ENCODE data around the gene UBQLN4.
"Not testable (repeated sequence)": the region's sequence is repeated elsewhere in the genome, so short reads cannot be mapped to it uniquely, and the experiment has no call there.

Gene UBQLN4

DNA sequence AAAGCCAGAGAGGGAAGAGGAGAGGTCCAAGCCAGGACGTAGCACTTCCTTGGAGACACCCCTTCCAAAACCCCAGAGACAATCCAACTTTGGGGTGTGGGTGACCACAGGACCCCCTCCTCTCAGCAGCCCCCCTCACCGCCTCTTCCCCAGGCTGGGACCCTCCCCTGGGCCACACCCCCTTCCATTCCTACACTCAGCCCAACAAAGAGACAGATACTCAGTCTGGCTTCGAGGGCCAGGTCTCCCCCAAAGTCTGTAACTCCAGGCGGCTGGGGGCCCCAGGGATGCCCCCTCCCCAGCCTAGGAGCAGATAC lies 27.2 kb upstream of the UBQLN4 start:
- FAIRE-seq = no peak

DNA sequence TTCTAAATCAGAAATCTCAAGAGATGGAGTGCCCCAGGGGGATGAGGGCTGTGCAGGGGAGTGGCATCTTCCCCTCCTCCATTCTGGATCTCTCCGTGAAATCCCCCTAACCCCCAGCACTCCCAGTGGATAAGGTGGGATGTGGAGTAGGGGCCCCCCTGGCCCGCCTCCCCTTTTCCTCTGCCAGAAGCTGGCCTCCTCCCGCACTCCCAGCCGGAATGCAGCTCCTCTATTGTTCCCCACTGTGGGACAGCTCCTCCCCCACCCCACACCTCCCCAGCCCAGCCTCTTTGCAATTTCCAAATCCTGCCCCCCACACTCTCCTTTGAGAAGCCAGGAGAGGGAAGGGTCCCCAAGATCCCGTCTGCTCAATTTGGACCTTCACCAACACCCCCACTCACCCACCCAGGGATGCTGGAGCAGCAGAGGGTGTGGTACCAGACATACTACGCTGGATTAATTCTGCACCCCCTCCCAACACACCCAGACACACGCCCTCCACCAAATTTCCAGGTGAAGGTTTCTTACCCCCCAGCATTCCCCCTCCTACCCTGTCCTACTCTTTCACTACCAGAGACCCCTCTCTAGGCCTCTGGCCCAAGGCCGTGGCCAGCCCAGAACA lies 26.8 kb upstream of the UBQLN4 start:
- no peak for FAIRE-seq

DNA sequence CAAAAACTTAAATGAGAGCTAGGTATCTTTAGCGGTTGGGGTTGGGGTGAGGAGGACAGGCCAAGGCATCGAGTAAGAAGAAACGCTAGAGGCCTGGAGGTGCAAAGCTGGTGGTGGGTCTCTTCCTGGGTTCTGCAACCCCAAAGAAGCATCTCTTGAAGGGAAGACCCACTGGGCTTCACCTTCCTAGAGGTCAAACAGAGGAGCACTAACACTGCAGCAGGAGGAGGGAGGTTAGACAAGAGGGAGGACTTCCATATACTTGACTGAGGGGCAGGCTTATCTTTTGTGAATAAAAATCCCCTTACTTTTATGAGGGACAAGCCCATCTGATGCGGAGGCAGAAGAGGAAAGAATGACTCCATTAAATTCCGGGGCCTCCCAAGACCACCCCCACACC lies 26.2 kb upstream of the UBQLN4 start:
- FAIRE-seq = no peak

DNA sequence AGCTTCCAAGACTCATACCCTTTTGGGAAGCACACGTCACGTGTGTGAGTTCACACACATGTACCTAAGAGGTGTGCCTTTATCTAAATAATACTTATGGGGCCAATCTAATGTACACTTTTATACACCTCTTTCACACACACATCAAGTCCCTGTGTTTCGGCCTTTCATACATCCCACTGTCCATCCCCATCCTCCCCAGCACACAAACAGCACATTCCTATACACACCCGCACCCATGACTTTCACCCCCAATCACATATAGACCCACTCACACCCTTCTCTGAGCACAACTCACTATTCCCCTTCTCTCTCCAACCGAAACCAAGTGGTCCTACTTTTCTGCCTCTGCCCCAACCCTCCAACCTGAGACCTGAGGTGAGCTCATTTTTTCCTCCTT lies 25.1 kb upstream of the UBQLN4 start:
- no peak for FAIRE-seq

DNA sequence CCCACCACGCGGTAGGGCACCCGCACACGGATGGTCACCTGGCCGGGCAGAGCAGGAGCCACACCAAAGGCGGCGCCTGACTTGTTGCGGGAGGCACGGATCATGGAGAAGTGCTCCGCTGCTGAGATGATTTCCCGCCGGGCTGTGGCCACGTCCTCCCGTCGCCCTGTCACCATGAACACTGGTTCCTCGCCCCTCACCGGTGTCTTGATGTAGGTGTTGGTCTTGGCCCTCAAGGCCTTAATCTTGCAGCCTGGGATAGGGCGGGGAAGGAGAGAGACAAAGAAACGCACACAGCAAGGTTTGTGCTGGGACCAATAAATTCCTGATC lies 23.8 kb upstream of the UBQLN4 start:
- no peak for FAIRE-seq

DNA sequence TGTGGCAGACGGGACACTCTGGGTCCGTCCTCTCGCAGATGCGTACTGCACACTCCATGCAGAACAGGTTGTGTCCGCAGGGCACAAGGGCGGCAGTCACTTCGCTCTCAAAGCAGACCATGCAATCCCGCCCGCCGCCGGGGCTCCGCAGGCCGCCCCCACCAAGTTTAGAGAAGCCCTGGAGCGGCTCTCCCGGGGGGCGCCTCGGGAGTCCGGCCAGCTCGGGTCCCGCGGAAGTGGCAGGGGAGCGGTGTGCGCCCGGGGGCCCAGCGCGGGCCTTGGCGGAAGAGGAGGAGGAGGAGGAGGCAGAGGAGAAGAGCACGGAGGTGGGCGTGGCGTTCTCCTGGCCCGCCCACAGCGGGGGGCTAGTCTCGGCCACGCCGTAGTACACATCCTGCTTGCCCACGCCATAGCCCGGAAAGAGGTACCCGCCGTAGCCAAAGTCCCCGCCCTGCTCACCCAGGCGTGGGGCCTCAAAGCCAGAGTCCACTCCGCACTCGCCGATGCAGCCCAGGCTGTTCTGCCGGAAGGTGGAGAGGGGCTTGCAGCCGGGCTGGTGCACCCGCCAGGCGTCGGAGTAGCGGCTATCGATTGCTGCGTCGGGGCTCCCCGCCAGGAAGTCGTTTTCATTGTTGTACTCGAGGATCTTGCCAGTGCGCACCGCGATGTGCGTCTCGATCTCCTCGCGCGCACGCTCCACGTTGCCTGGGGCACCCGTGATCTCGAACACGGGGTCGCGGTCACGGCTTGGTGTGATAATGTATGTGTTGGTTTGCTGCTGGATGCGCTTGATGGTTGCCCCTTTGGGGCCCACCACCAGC lies 23.2 kb upstream of the UBQLN4 start:
- no peak for FAIRE-seq

DNA sequence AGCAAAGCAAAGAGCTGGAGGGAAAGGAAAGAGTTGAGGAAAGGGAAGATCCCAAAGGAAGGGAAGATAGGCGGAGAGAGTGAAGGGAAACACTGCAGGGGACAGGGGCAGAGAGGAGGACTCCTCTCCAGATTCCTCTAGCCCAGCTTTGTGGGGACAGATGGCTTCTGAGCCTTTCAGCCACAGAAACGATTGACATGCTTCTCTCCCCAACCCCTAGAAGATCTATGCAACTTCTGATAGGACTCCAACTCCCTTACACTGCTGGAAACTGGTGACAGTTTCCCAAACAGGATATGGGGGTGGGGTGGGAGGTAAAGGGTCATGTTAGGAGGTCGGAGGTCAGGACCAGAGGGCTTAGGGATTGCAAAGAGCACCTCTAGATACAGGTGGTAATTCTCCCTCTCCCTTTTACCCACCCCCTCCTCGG lies 22.2 kb upstream of the UBQLN4 start:
- no peak for FAIRE-seq

DNA sequence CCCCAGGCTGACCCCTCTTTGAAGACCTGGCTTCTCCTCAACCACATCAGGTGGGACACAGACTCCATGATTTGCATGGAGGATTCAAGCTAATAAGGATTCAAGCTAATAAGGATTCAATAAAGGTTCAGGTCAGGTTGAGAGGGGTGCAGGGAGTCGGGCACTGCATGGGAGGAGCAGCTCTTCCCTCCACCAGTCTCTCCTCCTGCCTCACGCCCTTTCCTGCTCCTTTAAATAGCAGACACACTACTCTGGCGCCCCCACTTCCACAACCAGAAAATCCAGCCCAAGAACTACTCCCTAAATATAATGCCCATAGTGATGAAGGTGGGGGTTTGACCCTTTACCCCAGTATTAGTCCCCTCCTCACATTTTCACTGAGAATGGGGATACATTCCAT lies 21.6 kb upstream of the UBQLN4 start:
- FAIRE-seq = no peak

DNA sequence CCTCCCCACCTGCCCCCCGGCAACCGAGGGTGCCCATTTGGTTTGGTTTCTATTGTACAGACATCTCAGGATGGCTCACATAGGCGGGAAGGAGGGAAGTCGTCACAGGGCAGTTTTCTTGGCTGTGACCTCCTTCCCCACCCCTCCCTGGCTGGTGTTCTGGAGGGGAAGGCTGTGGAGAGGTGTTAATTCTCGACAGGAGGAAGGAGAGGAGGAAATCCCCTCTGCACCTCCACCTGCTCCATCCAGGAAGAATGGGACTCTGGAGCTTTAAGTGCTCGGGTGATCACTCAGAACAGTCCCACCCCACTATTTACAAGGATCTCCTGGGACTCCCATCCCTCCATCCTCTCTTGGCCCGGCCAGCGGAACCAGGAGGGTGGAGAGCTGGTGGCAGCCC lies 21.1 kb upstream of the UBQLN4 start:
- no peak for FAIRE-seq

DNA sequence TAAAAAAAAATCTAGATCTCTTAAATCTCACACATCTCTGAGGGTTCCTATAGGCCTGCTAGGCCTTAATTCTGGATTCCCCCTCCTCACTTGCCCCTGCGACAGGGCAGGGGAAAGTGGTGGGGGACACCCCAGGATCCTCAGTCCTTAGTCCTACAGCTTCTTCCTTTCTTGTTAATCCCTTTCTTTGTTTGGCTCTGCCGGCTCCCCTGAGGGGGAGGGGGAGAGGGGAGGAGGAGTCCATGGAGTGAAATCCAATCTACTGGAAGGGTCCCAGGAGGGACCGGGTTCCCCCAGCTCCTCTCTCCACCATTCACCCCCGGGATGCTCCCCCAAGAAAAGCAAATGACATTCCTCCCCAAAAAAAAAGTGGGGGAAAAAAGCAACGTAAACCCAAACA lies 20.1 kb upstream of the UBQLN4 start:
- FAIRE-seq = no peak

DNA sequence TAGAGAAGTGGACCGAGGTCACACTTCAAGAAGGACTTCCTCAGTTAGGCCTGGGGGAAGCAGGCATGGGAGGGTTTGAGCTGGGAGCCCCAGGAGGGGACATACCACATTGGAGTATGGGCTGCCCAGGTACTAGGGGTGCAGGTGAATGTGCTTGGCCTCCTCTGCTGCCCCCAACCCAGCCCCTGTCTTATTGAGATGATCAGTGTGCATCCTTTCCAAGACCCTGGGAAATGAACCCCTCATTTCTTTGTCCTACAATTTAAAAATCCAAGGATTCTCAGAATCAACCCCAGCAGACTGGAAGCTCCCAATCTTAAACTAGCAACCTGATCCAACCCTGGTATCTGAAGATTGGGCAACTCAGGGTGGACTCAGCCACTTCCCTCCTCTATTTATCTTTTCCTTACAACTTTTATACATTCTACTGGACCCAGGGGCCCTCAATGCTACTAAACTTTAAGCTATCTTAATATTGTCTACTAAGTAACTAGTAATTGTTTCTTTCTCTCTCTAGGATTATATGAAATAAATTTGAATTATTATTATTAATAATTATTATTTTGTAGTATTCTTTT lies 19.6 kb upstream of the UBQLN4 start:
- peak; percentile 19 for FAIRE-seq

DNA sequence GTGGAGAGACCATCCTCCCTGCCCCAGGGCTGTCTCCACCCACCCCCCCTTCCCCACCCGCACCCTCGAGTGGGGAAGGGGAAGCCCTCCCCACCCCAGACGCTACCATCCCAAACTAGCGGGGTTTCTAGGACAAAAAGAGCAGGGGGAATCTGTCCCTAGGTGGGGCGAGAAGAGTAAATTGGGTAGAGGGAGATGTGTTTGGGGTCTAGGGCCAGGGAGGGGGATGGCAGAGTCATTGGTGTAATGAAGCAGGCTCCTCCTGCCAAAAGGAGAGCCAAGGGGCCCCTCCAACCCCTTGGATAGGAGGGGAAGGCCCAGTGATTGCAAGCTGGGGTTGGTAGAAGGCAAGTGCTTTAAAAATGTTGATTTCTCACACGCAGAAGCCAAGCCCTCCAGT lies 18.7 kb upstream of the UBQLN4 start:
- FAIRE-seq = no peak

DNA sequence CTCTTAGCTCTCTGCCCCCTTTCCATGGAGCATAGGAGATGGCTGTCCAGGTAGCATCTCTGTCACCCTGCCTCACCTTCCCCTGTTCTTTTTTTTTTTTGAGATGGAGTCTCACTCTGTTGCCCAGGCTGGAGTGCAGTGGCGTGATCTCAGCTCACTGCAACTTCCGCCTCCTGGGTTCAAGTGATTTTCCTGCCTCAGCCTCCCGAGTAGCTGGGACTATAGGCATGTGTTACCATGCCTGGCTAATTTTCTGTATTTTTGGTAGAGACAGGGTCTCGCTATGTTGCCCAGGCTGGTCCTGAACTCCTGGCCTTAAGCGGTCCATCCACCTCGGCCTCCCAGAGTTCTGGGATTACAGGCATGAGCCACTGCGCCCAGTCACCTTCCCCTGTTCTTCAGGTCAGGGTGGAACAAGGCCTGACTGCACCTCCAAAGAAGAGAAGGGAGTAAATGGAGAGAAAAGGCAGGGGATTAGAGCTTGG lies 17.8 kb upstream of the UBQLN4 start:
- not testable (repeated sequence) for FAIRE-seq

DNA sequence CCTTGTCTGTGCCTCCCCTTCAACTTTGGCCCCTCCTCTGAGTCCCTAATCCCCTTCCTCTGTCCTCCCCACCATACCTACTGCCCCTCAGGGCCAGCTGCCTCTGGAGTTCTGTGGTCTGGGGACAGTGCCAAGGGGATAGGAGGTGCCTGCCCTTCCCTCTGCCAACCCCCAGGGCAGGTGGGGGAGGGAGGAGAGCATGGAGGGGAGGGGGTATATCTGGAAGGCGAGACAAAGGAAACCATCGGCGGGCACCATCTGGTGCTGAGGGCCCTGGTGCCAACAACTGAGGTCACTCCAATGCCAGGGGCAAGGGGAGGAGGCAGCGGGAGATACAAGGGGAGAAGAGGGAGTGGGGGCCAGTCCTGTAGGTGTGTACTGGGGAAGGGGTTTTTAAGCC lies 16.9 kb upstream of the UBQLN4 start:
- FAIRE-seq = no peak

DNA sequence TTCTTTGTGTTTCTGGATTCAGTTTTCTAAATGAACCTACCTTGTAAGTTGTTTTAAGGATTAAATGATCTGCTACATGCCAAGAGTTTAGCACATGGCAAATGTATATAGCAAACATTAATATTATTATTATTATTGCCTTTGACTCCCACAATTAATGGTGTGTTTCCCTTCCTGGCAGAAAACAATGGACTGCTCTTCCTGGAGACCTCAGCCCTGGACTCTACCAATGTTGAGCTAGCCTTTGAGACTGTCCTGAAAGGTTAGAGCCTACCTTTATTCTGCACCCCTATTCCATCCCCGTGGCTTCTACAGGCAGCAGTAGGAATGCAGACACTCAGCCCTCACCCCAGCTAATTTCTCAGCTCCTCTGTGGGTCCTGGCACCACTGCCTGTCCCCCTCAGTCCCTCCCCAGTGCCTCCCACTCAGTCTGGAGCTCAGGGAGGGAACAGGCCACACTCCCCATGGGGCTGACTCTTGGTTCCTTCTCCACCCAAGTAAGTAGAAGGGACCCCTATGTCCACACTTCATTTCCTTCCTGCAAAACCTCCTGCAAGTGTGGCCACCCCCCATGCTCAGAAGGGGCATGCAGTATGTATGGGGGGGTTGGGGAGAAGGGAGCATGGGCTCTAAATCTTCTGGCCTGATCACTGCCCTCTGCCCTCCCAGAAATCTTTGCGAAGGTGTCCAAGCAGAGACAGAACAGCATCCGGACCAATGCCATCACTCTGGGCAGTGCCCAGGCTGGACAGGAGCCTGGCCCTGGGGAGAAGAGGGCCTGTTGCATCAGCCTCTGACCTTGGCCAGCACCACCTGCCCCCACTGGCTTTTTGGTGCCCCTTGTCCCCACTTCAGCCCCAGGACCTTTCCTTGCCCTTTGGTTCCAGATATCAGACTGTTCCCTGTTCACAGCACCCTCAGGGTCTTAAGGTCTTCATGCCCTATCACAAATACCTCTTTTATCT lies 16.2 kb upstream of the UBQLN4 start:
- no peak for FAIRE-seq

DNA sequence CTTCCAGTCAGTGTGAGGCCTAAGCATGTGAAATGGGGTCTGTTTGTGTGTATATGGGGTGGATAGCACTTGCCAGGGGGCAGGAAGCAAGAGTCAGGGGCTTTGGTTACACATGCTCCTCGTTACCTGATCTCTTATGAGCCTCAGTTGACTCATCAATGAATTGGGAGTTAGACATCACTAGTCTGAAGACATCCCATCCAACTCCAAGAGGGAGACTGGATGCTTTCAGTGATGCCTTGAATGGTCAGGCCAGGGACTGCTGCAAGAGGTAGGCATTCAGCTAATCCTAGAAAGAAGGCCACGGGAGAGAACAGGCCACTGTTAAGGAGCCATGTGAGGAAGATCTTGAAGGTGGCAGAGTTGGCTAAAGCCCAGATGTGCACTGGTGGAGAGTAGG lies 13.7 kb upstream of the UBQLN4 start:
- no peak for FAIRE-seq

DNA sequence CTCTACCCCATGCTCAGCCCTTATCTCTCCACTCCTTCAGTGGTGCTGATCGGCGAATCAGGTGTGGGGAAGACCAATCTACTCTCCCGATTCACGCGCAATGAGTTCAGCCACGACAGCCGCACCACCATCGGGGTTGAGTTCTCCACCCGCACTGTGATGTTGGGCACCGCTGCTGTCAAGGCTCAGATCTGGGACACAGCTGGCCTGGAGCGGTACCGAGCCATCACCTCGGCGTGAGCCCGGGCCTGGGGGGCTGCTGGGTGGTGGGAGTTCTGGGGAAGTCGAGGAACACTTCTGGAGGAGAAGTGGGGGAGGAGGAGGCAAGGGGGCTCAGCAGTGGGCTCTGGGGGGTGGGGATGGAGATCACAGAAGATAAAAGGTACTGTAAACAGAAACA lies 12.3 kb upstream of the UBQLN4 start:
- FAIRE-seq = no peak

DNA sequence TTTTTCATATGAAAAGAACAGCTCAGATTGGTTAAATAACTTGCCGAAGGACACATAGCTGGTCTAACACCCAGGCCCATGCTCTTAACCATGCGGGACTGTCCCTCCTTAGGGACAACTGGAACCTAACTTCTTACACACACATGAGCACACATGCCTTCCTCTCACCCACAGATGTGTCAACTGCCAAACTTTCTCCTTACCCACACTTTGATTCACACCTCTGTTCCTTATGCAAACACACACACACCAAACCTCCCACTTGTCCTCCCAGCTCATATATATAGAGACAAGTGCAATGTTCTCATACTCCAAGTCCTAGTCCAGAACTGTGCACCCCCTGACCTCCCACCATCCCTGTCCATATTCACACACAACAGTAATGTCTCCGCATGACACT lies 11.6 kb upstream of the UBQLN4 start:
- FAIRE-seq = no peak

DNA sequence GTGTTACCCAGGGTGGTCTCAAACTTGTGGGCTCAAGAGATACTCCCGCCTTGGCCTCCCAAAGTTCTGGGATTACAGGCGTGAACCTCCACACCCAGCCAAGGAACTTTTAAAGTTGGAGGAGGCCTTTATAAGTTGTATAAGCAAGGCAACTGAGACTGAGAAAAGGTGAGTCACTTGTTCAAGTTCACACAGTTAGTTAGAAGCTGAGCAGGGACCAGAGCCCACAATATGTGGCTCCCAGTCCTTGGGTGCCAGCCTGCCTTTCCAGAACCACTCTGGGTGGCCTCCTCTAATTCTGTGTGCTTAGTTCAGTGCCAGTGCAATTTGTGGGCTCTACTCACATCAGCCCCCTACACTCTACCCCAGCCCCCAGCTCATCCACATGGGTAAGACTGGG lies 11.0 kb upstream of the UBQLN4 start:
- no peak for FAIRE-seq

DNA sequence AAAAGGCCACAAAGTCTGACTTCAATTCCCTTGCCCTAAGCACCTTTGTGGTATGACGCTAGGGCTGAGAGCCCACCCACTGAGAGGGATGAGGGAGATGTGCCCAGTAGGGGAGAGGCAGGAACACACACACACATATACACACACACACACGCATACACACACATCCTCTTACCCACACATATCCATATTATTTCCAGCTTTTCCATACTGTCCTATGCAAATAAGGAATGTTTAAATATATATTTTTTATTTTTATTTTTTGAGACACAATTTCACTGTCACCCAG lies 10.3 kb upstream of the UBQLN4 start:
- no peak for FAIRE-seq

DNA sequence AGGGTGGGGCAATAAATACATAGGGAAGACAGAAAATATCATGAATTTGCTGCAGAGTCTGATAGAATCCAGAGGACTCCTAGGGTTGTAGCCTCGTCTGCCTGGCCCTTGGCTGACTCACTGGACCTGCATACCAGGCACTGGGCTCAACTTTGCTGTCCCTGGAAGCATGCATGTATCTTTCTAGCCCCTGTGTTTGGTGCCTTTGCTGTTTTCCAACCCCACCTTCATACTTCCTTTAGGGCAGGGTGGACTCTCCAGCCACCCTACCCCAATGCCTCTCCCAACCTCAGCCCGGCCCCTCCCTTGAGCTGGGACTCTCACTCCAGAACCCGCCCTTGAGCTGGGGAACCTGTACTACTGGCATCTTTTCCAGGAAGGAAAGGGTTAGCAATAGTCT lies 8.6 kb upstream of the UBQLN4 start:
- no peak for FAIRE-seq

DNA sequence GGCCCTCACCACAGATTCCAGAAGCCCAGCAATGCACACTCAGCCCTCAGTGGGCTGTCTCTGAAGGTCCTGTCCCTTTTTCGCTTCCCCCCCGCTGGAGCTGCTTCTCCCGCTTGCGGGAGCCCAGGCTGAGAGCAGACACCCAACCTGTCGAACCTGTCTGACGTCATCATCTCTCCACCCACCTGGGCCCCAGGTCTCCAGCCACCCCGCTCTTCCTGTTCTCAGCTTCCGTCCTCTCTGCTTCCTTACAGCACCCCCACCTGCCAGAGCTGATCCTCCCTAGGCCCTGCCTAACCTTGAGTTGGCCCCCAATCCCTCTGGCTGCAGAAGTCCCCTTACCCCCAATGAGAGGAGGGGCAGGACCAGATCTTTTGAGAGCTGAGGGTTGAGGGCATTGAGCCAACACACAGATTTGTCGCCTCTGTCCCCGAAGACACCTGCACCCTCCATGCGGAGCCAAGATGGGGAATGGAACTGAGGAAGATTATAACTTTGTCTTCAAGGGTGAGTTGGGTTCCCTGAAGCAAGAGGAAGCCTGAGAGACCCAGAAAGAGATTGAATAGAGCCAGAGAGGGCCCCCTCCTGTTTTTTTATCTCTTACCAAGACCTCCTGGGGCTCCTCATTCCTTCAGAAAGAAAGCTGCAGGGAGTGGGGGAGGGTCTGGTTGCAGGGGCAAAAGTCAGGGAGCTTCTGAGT lies 7.5 kb upstream of the UBQLN4 start, which contains the start of gene RAB25:
TSS of gene RAB25 (plus strand) at position 224 of the 700 bp plus-strand sequence. CDS start at position 465, 241 bp downstream.
- FAIRE-seq = no peak

DNA sequence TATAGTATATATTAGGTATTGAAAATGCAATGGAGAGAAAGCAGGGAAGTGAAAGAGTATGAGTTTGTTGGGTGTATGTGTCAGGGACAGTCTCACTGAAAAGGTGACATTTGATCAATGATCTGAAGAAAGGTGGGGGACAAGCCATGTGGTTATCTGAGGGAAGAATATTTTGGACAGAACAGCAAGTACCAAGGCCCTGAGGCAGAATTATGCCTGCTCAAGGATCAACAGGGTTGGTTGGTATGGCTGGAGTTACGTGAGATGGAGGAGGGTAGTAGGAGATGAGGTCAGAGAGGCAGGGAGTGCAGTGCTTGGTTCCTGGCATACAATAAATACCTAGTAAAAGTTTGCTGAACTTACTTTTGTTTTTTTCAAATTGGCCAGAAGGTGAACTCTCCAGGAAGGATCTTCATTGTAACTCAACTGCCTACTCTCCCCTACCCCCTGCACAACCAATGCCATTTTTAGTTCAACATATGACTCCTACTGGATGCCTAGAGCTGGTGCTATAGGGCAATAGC lies 2.8 kb upstream of the UBQLN4 start:
- FAIRE-seq = no peak
